HG03354 (cell line): ENCODE measurements around the gene UPB1.
"Not testable (repeated sequence)": the region's sequence is repeated elsewhere in the genome, so short reads cannot be mapped to it uniquely, and the experiment has no call there.

ENCODE experiments used
- ATAC-seq: cut with Tn5 transposase; IDR thresholded peaks from one replicate; pipeline ENCODE4 v1.9.1; 2021; ENCODE audit warnings: mild to moderate bottlenecking; ENCODE audit not compliant: unreplicated experiment, poor library complexity, severe bottlenecking

UPB1 gene

DNA sequence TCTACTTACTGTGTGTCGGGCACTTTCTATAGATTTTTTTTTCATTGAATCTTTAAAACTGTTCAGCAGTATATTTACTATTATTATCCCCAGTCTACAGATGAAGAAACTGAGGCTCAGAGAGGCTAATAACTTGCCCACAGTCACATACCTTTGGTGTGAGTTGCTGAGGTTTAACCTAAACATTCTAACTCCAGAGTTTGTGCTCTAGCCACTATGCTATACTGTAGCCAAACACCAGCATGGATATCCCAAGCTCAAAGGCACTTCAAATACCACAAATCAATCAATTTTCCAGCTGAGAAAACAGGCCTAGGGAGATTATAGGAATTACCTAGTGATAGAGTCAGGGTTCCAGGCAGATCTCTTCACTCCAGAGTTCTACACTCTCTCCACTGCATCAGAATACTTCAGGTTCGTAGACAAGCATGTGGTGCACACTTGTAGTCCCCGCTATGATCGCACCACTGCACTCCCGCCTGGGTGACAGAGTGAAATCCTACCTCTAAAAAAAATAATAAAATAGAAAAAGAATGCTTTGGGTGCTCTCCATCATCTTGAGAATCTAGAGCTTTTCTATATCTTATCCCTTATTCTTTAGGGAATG, 20.4 kb upstream of the UPB1 start:
- ATAC-seq = no peak

- ATAC-seq = no peak
Observed at GRCh38 chr22:24481641-24482040, 13.5 kb upstream of the UPB1 start.

- ATAC-seq = no peak
Observed at GRCh38 chr22:24482575-24482974, 12.6 kb upstream of the UPB1 start.

- no peak for ATAC-seq
Observed at GRCh38 chr22:24482998-24483397, 12.1 kb upstream of the UPB1 start.

- no peak for ATAC-seq
Observed at GRCh38 chr22:24483976-24484545, 11.1 kb upstream of the UPB1 start.

DNA sequence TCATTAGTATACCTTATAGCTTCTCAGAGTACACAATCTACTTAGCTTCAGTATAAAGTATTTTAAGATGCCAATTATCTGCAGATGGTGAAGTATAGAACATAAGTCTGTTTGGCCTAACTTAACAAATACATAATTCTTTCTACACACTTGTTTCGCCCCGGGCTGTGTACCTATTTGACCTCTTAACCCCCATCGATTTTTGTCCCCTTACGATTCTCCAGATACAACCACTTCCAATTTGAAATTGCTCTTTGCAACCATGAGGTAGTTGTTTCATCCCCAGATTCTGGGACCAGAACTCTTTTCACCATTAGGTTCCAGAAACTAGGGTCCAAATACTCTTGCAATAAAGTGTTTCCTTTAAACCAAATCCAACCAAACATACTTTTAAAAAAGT, 10.0 kb upstream of the UPB1 start:
- ATAC-seq = no peak

DNA sequence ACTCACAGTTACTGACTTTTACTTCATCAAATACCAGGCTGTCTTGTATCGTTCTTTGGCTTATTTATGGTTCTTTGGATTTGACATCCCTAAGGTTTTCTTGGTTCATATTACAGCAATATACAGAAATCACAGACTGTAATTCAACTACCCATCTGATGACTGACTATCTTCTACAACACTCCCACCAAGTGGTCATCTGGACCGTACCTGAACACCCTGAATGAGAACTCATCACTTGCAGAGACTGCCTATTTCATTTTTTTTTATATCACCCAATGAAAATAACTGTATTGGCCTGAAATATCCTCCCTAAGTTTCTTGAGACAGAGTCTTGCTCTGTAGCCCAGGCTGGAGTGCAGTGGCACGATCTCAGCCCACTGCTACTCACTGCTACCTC, 9.5 kb upstream of the UPB1 start:
- no peak for ATAC-seq

- ATAC-seq = no peak
Observed at GRCh38 chr22:24486501-24486921, 8.6 kb upstream of the UPB1 start.

DNA sequence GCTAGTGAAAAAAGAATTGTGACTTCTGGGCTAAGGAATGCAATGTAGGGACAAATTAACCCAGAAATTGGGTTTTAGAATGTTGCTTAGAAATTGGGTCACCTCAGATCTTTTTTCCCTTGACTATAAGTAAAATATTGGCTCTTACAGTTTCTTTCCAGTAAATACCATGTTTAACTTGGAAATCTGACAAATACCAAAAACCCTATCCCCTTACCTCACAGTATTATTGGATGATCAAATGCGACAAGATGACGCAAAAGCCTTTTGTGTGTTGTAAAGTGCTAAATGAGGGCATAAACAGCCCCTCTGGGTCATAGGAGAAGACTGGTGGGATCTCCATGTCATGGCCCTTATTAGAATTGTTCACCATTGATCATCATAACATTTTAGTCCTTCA, 6.1 kb upstream of the UPB1 start:
- ATAC-seq = no peak

DNA sequence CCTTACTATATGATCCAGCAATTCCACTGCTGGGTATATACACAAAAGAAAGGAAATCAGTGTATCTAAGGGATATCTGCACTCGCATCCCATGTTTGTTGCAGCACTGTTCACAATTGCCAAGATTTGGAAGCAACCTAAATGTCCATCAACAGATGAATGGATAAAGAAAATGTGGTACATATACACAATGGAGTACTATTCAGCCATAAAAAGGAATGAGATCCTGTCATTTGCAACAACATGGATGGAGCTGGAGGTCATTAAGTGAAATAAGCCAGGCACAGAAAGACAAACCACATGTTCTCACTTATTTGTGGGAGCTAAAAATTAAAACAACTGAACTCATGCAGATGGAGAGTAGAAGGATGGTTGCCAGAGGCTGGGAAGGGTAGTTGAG, 5.7 kb upstream of the UPB1 start:
- ATAC-seq = not testable (repeated sequence)

DNA sequence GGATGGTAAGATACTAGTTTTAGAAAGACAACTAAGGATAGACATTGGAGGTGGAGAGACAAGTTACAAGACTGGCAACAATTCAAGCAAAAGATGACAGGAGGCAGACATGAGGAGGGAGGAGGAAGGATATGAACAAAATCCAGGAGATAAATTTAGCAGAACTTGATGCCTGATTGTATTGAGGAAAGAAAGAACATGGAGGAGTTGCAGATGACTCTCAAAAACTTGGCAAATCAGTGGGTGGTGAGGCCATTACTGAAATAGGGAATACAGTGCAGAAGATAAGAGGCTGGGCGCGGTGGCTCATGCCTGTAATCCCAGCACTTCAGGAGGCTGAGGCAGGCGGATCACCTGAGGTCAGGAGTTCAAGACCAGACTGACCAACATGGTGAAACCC, 2.7 kb upstream of the UPB1 start:
- ATAC-seq = no peak

GRCh38 chr22:24494167-24494527, 985 bp upstream of the UPB1 start:
- no peak for ATAC-seq

DNA sequence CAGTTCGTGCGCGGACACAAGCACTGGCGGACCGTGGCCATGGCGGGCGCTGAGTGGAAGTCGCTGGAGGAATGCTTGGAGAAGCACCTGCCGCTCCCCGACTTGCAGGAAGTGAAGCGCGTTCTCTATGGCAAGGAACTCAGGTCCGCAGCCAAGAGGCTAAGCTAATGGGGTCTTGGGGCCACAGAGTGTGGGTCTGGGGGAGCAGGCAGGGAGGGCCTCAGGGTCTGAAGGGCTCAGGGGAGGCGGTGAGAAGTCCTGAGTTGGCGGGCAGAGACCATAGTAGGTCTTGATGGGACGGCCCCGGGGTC, 188 bp downstream of the UPB1 start:
- no peak for ATAC-seq

DNA sequence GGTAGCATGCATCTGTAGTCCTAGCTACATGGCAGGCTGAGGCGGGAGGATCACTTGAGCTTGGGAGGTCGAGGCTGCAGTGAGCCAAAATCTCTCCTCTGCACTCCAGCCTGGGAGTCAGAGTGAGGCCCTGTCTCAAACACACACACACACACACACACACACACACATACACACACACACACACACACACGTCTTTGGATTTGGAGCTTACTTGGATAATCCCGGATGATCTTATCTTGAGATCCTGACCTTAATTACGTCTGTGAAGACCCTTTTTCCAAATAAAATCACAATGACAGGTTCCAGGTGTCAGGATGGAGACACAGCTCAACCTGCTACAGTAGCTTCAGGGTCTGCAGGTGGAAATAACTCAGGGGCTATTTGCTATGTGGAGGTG, 1.1 kb downstream of the UPB1 start:
- no peak for ATAC-seq

DNA sequence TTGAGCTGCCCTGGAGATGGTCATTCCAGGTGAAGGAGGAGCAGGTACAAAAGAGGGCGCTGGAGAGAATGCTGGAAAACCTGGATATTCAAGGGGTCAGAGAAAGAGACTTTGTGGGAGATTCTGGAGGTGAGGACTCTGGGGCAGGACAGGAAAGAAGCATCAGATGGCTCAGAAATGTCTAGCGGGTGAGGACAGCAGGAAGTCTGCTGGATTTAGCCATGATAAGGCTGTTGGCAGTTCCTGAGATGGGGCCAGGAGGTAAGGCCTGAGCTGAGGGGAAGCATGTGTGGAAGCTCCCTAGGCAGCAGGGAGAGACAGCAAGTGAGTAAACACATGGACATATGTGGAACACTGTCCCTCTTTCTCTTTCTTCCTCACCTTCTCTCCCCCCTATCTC, 1.5 kb downstream of the UPB1 start:
- no peak for ATAC-seq

- ATAC-seq = no peak
Observed at GRCh38 chr22:24497841-24498258, 2.7 kb downstream of the UPB1 start.

- no peak for ATAC-seq
Observed at GRCh38 chr22:24498824-24499223, 3.7 kb downstream of the UPB1 start.

GRCh38 chr22:24499706-24500276, 4.7 kb downstream of the UPB1 start:
- ATAC-seq = no peak

- no peak for ATAC-seq
Observed at GRCh38 chr22:24500277-24500820, 5.2 kb downstream of the UPB1 start.

- ATAC-seq = no peak
Observed at GRCh38 chr22:24501301-24502005, 6.3 kb downstream of the UPB1 start.

DNA sequence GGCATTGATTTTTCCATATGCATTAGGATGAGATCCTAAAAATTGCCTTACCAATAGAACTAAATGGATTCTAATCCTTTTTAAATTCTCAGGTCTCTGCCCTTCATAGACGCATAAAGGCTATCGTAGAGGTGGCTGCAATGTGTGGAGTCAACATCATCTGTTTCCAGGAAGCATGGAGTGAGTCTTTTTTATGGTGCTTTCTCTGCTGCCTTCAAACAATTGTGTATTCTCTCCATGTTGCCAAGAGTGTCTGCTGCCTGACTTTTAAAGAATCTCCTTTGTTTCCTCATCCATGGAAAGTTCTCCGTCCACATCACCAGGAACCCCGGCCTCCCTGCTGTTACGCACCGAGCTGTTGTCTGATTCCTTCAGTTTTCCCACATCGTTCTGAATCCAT, 6.9 kb downstream of the UPB1 start:
- ATAC-seq = no peak
